Stimulated activated CD8-positive, alpha-beta memory T cell treated with anti-CD3 and anti-CD28 coated beads, Interleukin-7, amount 100 ng/mL, for 1 hour (primary cell): ENCODE measurements around the gene ALAD.
"Not testable (repeated sequence)": the region's sequence is repeated elsewhere in the genome, so short reads cannot be mapped to it uniquely, and the experiment has no call there.

ENCODE experiments used
- DNase-seq, 2 donors: peaks; one replicate each; pipeline ENCODE4 v3.0.0-alpha.2; 2020; ENCODE audit warnings: low read depth in 2 of 2

Gene ALAD

GRCh38 chr9:113373676-113374392 is 27.2 kb downstream of the ALAD start:
- DNase-seq = no peak

GRCh38 chr9:113373256-113373655 is 27.8 kb downstream of the ALAD start:
- no peak for DNase-seq

DNA sequence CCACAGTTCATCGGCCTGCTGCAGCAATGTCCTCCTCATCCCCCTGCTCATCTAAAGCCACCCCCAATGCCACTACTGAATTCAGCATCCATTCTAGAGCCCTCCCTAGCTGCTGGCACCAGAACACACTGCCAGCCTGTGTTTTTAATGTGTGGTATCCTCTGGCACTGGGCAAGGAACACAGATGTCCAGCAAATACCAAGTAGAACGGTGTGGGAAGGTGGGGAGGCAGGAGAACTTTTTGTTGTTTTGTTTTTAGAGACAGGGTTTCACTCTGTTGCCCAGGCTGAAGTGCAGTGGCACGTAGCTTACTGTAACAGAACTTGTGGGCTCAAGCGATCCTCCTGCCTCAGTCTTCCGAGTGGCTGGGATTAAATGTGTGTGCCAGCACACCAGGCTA is 29.0 kb downstream of the ALAD start:
- DNase-seq = no peak

DNA sequence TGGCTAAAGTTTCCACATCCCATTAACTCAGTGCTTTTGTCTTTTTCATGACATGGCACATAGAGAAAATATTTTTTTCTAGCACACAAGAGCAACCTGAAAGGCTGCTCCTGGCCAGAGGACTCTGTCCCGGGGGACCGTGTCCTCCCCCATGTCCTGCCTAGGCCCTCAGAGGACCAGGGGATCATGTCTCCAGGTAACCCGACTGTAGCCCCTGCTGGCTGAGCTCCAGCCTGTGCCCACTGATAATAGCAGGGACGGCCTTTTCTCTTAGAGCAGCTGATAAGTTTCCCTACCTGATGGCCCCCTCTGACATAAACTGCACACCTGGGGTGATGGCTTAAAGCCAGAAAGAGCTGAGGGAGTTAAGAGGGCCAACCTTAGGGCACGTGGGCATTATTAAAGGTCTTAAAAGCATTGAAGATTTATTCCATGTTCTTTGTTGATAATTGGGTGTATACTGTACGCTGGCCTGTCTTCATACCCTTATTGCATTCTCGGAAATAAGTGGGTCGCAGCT is 30.2 kb downstream of the ALAD start:
- no peak for DNase-seq

DNA sequence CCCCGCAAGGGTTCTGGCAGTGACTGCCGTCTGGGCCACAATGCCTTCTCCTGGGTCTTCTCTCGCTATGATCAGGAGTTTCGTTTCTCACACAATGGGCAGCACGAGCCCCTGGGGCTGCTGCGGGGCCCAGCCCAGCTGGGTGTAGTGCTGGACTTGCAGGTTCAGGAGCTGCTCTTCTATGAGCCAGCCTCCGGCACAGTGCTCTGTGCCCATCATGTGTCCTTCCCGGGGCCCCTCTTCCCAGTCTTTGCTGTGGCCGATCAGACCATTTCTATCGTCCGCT is 31.3 kb downstream of the ALAD start:
- DNase-seq = no peak

DNA sequence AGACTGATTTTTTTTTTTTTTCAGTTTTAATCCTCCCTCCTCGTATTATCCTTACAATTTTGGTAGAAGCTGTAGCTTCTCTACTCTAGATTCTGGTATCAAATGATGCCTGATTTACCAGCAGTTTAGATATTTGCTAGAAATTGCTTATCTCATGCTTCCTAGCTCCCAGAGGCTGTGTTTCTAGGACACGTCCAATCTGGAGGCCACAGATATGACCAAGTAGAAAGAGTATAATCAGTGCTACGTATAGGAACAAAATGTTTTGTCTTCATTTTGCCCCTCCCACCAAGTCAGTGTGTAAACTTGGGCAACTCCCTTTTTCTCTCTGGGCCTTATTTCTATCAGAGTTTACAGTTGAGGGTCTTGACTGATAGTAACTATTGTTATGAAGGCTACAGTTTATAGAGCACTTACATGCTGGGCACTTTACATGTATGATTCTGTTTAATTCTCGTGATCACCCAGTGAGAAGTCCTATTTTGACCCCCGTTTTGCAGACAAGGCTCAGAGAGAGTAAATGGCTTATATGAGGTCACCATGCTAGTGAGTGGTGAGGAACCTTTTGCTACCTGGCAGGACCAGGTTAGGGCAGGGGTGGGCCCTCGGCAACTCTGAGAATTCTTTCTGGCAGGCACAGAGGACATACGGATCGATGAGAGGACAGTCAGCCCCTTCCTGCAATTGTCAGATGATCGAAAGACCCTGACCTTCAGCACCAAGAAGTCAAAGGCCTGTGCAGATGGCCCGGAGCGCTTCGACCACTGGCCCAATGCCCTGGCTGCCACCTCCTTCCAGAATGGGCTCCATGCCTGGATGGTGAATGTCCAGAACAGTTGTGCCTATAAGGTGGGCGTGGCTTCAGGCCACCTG is 31.9 kb downstream of the ALAD start:
- no peak for DNase-seq

DNA sequence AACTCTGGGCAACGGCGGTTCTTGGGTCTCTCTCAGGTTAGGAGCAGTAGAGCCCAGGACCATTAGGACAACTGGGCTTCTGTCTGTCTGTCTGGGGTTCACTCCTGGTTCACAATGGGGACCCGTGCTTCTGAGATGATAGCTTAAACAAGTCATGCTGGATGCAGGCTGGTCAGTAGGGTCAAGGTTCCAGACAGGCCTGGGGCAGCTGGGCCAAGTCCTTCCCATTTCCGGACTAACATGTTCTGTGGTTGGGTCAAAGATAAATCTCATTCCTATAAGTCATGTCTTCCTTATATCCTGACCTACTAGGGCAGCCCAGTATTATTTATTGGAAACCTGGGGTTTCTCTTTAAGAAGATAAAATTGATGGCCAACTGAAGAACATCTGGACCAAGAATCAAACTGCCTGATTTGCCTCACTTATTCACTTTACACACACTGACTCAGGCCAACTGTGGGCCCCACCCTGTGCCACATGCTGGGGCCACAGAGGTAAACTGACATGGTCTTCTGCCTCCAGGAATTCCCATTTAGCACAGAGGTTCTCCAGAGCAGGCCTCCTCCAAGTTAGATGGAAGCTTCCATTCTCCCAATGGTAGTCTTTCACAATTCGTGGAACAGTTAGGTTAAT is 32.6 kb downstream of the ALAD start:
- no peak for DNase-seq

DNA sequence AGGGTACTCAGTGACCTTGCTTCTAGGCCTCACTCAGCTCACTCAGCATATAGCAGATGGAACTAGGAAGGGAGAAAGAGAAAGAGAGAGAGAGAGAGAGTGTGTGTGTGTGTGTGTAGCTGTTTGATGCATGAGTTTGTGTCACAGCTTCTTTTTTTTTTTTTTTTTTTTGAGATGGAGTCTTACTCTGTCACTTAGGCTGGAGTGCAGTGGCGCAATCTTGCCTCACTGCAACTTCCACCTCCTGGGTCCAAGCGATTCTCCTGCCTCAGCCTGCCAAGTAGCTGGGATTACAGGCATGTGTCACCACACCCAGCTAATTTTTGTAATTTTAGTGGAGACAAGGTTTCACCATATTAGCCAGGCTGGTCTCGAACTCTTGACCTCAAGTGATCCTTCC is 35.4 kb downstream of the ALAD start:
- DNase-seq = not testable (repeated sequence)

GRCh38 chr9:113364951-113365350 is 36.1 kb downstream of the ALAD start:
- no peak for DNase-seq

DNA sequence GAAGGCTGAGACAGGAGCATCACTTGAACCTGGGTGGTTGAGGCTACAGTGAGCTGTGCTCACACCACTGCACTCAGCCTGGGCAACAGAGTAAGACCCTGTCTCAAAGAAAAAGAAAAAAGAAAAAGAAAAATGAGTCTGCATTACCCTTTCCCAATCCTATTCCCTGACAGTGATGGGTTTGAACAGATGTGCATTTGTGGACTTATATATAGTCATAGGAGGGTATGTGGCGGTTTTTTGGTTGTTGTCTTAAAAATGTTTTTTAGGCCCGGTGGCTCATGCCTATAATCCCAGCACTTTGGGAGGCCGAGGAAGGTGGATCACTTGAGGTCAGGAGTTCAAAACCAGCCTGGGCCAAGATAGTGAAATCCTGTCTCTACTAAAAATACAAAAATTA is 37.7 kb downstream of the ALAD start:
- no peak for DNase-seq

DNA sequence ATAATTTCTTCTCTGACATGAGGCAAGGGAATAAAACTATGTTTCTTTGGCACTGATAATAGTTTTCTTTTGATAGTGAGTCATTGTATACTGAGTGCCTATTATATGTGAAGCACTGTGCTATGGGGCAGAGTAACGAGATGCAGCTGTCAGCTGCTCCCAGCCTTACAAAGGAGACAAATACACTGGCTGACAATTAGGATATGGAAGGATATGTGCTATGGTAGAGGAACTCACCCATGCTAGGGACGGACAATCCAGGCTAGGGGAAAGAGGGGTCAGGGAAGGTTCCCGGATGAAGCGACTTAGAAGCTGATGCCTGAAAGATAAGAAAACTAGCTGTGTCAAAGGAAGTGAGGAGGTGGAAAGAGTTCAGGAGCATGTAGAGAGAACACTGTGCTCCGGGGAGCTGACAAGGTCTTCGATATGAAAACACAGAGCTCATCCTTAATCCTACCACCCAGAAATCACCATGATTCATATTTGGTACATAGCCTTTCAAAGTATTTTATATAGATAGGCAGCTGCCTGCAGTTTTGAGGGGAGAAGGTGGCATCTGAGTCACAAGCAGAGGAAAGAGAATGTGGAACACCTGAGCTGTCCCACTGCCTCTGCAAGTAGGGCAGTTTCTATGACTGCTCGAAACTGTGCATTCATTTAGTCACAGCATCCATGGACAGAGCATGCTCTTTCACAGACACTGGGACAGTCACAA is 39.6 kb downstream of the ALAD start:
- DNase-seq = no peak

GRCh38 chr9:113360242-113360842 is 40.7 kb downstream of the ALAD start:
- no peak for DNase-seq

DNA sequence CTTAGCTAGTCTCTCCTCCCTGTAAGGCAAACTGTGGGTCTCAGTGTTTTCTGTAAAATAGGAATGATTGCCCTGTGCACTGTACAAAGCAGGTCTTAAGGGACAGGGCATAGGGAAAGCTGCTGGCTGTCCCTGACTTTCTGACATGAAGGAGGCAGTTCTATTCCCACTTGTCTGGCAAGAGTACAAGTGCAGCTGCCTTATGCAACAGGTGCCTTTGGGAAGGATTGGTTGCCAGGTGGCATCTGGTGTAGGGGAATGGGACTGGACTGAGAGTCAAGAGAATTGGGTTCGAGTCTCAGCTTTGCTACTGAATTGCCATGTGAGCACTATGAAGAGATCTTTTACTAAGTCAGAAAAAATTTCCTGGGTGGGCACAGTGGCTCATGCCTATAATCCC is 41.7 kb downstream of the ALAD start:
- no peak for DNase-seq

DNA sequence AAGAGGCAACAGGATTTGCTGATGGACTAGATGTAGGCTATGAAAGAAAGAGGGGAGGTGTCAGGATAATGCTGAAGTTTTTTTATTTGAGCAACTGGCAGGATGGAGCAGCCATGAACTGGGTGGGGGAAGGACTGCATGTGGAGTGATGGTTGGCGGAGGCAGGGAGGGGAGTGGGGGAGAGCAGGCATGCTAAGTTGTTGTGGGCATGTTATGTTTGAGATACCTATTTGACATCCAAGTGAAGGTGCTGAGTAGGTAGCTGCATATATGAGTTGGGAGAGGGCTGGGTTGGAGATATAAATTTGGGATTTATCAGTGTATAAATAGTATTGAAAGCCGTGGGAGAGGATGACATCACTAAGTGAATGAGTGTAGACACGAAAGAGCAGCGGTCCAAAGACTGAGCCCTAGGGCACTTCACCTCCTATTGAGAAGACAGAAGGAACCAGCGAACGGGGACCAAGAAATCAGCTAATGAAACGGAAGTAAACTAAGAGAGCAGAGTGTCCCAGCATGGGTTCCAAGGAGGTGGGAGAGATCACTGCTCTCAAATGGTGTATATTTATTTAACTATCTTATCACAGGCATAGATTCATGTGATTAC is 44.3 kb downstream of the ALAD start:
- DNase-seq = no peak

- DNase-seq = no peak
Observed at GRCh38 chr9:113355040-113355596, 46.0 kb downstream of the ALAD start.

GRCh38 chr9:113352411-113352810 is 48.7 kb downstream of the ALAD start:
- DNase-seq = no peak

DNA sequence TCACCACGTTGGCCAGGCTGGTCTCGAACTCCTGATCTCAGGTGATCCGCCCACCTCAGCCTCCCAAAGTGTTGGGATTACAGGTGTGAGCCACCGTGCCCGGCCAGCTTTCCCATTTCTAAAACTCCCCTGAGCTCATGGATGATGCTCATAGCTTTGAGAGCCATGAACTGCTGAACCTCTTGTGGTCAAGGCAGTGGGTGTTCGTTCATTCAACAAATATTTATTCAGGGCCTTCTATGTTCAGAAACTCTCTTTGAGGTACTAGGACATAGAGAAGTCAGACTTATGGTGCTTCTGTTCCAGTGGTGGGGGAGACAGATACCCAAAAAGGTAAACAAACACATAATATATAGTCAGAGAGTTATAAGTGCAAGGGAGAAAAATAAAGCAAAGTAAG is 49.1 kb downstream of the ALAD start:
- no peak for DNase-seq

DNA sequence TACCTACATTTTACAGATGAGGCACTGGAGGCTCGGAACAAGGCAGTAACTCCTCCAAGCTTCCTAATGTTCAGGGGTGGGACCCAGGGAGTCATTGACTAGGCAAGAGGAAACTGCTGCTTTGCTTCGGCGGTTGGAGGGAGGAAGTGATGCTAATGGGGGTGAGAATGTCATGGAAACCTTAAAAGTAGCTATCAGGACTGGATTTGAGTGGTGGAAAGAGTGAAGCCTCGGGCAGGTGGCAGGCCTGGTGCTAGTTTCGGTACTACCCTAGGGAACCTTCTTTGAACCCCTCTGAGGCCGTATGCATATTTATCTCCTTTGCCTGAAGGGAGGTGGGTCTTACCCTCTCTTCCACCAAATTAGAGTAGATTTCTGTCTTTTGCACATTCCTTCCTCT is 50.1 kb downstream of the ALAD start:
- no peak for DNase-seq

GRCh38 chr9:113350107-113350661 is 50.9 kb downstream of the ALAD start:
- DNase-seq = no peak

GRCh38 chr9:113349445-113350094 is 51.5 kb downstream of the ALAD start, which contains the start of gene BSPRY:
BSPRY (plus strand) TSS chr9:113349541; CDS start chr9:113349580, 39 bp downstream.
- no peak for DNase-seq
